ENCODE results near the gene LMBR1L. TPM values are rescaled to one million over a fixed set of nuclear protein-coding genes. Genes with fewer than 3 reads are reported as not detected.
A peak's percentile ranks its signal among the peaks of the same experiment; 100 is the strongest.

Gene LMBR1L
- total RNA-seq, 1 donor from 2014 or later = 105 TPM

GRCh38 chr12:49093792-49094159 is 16.9 kb downstream of the LMBR1L start:
- peaks cover 9% of the 10 kb centered on the region for H3K4me1 Mint-ChIP-seq (ENCODE audit: unreplicated experiment)
- peaks cover 73% of the 10 kb centered on the region for H3K27me3 Mint-ChIP-seq
- no peak for DNase-seq (ENCODE audit: extremely low spot score, unreplicated experiment)
- no peaks in the 10 kb centered on the region for H3K9me3 Mint-ChIP-seq
- no peak overlapping the region for H3K27ac Mint-ChIP-seq
- peak overlapping the region; percentile 28 for H3K4me3 Mint-ChIP-seq
- peaks cover 15% of the 10 kb centered on the region for H3K36me3 Mint-ChIP-seq
- no peak for TF ChIP-seq CTCF (conservative IDR thresholded peaks at IDR 0.05)

- Mint-ChIP-seq H3K27me3 (peaks cover 82% of the 10 kb centered on the region), H3K4me3 (peak overlapping the region; percentile 81), H3K36me3 (peaks cover 10% of the 10 kb centered on the region), H3K27ac (no peak overlapping the region), H3K4me1 (ENCODE audit: unreplicated experiment) (peaks cover 9% of the 10 kb centered on the region), H3K9me3 (no peaks in the 10 kb centered on the region)
- no peak for TF ChIP-seq CTCF (conservative IDR thresholded peaks at IDR 0.05)
- no peak for DNase-seq (ENCODE audit: extremely low spot score, unreplicated experiment)
Observed at GRCh38 chr12:49092816-49093406, 17.7 kb downstream of the LMBR1L start.

- peaks cover 9% of the 10 kb centered on the region for H3K4me1 Mint-ChIP-seq (ENCODE audit: unreplicated experiment)
- peak overlapping the region; percentile 81 for H3K4me3 Mint-ChIP-seq
- DNase-seq (ENCODE audit: extremely low spot score, unreplicated experiment) = no peak
- peaks cover 10% of the 10 kb centered on the region for H3K36me3 Mint-ChIP-seq
- H3K9me3 Mint-ChIP-seq = no peaks in the 10 kb centered on the region
- TF ChIP-seq CTCF (conservative IDR thresholded peaks at IDR 0.05) = peak; percentile 57
- H3K27ac Mint-ChIP-seq = no peak overlapping the region
- H3K27me3 Mint-ChIP-seq = peaks cover 89% of the 10 kb centered on the region
Observed at GRCh38 chr12:49092086-49092815, 18.4 kb downstream of the LMBR1L start.

- Mint-ChIP-seq H3K9me3 (no peaks in the 10 kb centered on the region), H3K27me3 (peaks cover 93% of the 10 kb centered on the region), H3K4me1 (ENCODE audit: unreplicated experiment) (peaks cover 9% of the 10 kb centered on the region), H3K36me3 (peaks cover 9% of the 10 kb centered on the region), H3K27ac (no peak overlapping the region), H3K4me3 (peak overlapping the region; percentile 81)
- TF ChIP-seq CTCF (conservative IDR thresholded peaks at IDR 0.05) = no peak
- no peak for DNase-seq (ENCODE audit: extremely low spot score, unreplicated experiment)
Observed at GRCh38 chr12:49091836-49092085, 18.9 kb downstream of the LMBR1L start.

GRCh38 chr12:49091056-49091835 is 19.4 kb downstream of the LMBR1L start:
- peak overlapping the region; percentile 81 for H3K4me3 Mint-ChIP-seq
- peaks cover 5% of the 10 kb centered on the region for H3K36me3 Mint-ChIP-seq
- no peak for TF ChIP-seq CTCF (conservative IDR thresholded peaks at IDR 0.05)
- no peak overlapping the region for H3K27ac Mint-ChIP-seq
- H3K27me3 Mint-ChIP-seq = peaks cover 95% of the 10 kb centered on the region
- H3K4me1 Mint-ChIP-seq (ENCODE audit: unreplicated experiment) = peaks cover 9% of the 10 kb centered on the region
- no peak for DNase-seq (ENCODE audit: extremely low spot score, unreplicated experiment)
- no peaks in the 10 kb centered on the region for H3K9me3 Mint-ChIP-seq

Data from type B pancreatic cell (in vitro differentiated cells).